Stimulated activated CD4-positive, alpha-beta T cell treated with anti-CD3 and anti-CD28 coated beads, TNF-alpha, amount 100 ng/mL, for 1 hour (primary cell): Measurements from ENCODE around the gene ANKRD65.
"Not testable (repeated sequence)": the region's sequence is repeated elsewhere in the genome, so short reads cannot be mapped to it uniquely, and the experiment has no call there.

Source experiments
- DNase-seq, 3 donors: peaks; one replicate each; pipeline ENCODE4 v3.0.0-alpha.2; 2020; ENCODE audit warnings: low read depth in 3 of 3, low spot score in 1 of 3

The ANKRD65 gene

GRCh38 chr1:1373815-1374588, 47.1 kb downstream of the ANKRD65 start:
- DNase-seq = no peak

DNA sequence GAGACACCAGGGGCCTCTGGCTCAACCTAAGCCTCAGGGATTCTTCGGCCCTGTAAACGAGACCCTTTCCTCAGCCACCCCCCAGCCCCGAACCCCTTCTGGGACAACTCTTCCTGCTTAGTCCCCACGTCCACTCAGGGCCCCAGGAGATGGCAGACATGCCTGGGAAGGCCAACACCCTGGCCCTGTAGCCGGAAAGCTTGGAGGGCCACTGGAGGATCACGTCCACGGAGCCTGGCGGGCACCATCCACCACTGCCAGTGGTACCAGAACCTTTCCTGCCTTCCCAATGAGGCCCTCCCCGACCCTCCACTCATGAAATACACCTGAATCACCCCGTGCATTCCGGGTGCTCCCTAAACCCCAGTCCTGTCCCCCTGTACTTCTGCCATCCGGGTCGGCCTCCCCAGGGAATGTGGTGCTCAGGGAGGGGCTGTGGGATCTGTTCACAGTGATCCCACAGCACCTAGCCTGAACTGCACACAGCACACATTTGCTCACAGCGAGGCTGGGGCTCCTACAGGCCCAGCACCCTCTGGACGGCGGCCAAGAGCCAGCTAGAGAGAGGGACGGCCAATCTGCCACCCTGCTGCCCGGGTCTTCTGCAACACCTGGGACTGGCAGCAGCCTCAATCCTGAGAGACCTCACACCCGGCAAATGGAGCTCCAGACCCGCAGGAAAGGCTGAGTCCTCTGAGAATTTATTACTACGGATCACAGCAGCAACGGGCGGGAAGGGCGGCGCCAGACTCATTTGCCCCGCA, 47.8 kb downstream of the ANKRD65 start:
- DNase-seq = no peak

- DNase-seq = peak; percentile 36 to 76 (median 57)
Measured at GRCh38 chr1:1371746-1372711, 49.0 kb downstream of the ANKRD65 start.

DNA sequence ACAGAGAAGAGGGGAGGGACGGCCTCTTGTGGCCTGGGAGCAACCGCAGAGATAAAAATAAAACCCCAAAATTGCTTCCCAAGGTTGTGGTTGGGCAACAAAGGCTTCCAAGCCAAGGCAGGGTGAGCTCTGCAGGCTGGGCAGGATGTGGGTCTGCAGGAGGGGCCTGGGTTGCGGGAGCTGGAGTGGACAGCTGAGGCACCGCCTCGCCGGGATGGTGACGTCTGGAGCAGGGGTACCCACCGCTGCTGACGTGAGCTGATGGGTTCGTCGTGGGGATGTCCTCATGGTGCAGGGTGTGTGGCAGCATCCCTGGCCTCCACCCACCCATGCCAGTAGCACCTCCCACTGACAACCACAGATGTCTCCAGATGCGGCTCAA, 49.7 kb downstream of the ANKRD65 start:
- DNase-seq = peak in 1 of 3 donors; percentile 26

- no peak for DNase-seq
Measured at GRCh38 chr1:1370771-1371300, 50.2 kb downstream of the ANKRD65 start.

DNA sequence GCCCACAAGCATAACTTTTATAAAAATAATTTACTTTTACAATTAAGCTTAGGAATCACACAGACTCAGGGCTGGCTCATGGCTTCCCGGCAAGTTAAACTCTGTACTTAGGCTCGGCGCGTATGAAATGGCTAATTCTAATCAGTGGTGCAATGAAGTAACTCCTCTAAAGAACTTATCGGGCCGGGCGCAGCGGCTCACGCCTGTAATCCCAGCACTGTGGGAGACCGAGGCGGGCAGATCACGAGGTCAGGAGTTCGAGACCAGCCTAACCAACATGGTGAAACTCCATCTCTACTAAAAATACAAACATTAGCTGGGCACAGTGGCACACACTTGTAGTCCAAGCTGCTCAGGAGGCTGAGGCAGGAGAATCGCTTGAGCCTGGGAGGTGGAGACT, 51.0 kb downstream of the ANKRD65 start:
- DNase-seq = not testable (repeated sequence)
